GM18508 (cell line): ENCODE data around the gene HSPB6.
"Not testable (repeated sequence)": the region's sequence is repeated elsewhere in the genome, so short reads cannot be mapped to it uniquely, and the experiment has no call there.

Experiments used
- ATAC-seq: cut with Tn5 transposase; IDR thresholded peaks from one replicate; pipeline ENCODE4 v1.9.1; 2021; ENCODE audit warnings: moderate number of reproducible peaks; ENCODE audit not compliant: insufficient read depth, unreplicated experiment

The HSPB6 gene, protein sequence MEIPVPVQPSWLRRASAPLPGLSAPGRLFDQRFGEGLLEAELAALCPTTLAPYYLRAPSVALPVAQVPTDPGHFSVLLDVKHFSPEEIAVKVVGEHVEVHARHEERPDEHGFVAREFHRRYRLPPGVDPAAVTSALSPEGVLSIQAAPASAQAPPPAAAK

DNA sequence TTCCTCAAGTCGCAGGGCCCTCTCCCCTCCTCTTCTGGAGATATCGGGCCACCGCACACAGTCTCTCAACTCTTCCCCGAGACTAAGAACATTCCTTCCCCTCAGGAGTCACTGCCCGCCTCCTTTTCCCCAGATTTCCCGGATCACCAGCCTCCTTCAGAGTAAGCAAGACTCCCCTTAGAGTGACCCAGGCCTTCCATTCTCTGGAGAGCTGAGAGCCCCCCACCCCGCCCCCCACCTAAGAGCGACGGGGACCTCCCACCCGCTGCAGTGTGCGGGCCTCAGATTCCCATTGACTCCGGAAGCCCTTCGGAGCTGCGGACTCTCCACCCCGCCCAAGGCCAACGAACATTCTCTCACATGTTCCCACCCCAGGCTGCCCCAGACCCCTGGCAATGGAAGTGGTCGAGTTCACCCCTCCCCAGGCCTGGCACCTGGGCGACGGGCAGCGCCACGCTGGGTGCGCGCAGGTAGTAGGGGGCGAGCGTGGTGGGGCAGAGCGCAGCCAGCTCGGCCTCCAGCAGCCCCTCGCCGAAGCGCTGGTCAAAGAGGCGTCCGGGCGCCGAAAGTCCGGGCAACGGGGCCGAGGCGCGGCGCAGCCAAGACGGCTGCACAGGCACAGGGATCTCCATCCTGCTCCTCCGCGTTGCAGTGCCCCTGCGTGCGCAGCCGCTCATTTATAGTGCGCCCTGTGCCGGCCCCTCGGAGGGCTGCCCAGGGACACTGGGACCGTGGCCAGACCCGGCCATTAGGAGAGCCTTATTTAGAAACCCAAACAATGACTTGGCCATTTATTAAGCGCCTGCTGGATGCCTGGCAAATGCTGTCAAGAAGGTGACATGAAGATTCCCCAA lies at the start of gene HSPB6:
HSPB6 (minus strand) TSS at position 653 of the 854 bp plus-strand sequence; CDS start at position 632, 21 bp downstream.
- ATAC-seq, result no peak

DNA sequence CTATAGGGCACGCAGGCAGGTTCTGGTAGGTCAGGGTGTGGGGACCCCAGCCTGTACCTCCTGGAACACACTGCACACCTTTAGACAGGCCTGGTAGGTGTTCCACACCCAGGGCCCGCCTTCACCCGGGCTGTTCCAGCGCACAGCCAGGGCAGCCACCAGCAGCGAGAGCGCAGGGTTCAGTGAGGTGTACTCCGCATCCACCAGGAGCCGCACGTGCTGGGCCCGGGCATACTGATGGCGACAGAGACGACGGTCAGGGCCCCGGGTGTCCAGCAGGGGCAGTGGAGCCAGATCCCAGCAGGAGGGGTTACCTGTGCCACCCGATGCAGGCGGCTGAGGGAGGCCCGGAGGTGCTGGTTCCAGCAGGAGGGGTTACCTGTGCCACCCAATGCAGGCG lies 49.8 kb upstream of the HSPB6 start:
- ATAC-seq, result no peak

DNA sequence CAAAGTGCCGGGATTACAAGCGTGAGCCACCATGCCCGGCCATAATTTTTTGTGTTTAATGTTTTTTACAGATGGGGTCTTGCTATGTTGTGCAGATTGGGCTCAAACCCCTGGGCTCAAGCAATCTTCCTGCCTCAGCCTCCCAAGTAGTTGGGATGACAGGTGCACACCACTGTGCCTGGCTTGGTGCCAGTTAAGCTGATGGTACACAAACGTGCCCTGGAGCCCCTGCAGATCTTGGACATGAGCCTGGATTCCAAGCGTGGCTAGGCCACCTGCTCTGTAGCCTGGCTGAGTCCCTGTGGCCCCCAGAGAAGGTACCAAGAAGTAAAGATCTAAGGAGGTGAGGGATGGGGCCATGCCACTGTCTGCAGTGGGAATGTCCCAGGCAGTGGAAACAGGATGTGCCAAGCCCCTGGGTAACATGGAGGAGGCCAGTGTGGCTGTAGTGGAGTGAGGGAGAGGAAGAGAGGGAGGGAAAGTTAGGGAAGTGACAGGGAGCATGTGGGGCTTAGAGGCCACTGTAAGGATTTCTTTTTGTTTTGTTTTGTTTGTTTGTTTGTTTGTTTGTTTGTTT lies 48.8 kb upstream of the HSPB6 start:
- no peak for ATAC-seq

DNA sequence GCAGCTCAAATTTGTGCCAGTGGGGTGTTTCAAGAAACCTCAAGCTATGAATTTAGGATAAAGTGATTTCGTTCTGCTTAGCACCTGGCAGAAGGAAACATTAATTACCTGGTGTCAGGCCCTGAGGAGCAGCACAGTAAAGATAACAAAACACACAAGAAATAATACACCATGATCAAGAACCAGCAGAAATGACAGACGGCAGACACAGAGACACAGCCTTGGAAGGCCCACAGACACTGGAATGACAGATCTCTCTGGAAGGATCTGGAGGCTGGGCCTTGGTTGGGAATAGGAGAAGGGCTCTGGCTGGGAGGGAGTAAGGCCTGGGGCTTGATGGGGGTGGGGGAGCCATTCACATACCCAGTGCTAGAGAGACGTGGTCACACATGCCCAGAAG lies 45.0 kb upstream of the HSPB6 start:
- ATAC-seq, result no peak

DNA sequence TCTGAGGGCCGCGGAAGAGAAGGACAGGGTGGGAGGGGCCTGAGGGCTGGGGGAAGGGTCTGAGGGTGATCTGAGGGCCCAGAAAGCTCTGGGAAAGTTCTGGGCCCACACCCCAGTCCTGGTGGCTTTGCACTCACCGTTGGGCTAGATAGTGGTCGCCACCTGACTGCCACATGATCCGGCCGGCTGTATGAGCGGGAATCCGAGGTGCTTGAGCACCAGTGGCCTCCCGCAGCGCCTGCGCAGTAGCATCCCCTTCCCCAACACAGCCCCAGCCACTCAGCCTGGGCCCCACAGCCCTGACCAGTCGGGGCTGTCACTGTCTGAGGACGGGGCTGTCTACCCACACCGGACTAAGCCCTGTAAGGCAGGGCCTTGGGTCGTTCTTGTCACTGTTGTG lies 40.8 kb upstream of the HSPB6 start:
- ATAC-seq, result no peak

DNA sequence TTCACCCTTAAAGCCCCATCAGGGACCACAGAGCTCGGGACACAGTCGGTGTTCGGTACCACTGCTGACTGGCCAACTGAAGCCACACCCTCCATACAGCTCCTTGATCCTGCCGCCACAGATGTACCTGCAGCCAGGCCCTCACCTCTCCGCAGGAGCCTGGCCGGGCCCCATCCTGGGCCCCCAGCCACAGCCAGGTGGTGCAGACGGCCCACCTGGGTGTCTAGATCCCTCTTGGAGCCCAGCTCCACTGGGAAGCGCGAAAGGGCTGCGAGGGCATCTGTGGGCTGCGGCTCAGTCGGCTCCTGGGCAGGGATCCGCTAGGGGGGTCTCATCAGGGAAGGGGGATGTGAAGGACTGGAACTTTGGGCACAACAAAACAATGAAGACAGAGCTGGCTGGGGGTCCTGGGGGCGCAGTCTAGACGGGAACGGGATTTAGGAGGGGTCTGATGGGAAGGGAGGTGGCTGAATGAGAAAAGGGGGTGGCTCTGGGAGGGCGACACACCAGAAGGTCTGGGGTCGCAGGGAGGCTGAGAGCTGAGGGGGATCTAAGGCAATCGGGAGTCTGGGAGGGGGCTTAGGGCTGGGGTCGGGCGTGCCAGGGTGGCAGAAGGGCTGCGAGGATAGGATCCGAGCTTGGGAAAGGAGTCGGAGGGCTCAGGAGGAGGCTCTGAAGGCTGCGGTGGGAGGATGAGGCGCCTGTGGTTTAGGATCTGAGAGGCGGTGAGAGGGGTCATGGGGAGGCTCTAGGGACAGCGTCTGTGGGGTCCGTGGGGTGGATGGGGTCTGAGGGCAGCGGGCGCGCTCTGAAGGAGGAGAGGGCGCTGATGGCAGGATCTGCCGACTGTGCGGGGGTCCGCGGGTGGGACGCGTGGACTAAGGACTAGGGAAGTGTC lies 40.1 kb upstream of the HSPB6 start:
- ATAC-seq, result no peak

DNA sequence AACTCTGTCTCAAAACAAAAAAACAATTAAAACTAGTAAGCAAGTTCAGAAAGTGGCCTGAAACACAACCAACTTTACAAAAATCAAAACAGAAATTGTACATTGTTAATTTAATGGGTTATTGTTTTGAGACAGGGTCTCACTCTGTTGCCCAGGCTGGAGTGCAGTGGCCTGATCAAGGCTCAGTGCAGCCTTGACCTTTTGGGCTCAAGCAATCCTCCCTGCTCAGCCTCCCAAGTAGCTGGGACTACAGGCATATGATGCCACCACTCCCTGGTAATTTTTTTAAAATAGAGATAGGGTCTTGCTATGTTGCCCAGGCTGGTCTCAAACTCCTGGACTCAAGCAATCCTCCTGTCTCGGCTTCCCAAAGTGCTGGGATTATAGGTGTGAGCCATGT lies 38.7 kb upstream of the HSPB6 start:
- ATAC-seq, result not testable (repeated sequence)

DNA sequence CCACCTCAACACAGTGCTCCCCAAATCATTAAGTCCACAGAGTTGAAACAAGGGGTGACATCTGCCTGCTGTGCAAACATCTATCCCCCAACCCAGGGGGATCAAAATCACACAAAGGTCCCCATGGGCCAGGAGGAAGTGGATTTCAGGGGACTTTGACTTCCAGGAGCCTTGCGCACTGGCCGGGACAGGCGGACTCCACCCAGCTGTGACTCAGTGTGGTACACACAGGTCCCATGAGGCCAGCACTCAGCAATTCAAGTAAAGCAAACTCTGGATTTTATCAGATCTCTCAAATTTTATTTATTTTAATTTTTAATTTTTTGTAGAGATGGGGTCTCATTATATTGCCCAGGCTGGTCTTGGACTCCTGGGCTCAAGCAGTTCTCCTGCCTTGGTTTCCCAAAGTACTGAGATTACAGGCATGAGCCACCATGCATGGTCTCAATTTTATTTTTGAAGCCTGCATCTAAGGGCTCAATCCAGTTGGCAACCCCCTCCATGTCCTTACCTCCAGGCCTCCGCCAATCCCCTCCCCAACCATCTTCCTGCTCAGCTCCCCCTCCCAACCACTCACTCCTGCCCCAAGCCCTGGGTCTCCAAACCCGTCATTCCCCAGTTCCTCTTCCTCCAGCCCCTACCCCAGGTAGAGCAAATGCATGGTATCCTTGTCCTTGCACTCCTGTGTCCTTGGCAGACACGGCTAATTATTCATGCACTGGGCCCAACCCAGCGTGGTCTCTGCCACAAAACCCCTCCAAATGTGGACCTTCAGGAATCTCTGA lies 36.7 kb upstream of the HSPB6 start:
- no peak for ATAC-seq

DNA sequence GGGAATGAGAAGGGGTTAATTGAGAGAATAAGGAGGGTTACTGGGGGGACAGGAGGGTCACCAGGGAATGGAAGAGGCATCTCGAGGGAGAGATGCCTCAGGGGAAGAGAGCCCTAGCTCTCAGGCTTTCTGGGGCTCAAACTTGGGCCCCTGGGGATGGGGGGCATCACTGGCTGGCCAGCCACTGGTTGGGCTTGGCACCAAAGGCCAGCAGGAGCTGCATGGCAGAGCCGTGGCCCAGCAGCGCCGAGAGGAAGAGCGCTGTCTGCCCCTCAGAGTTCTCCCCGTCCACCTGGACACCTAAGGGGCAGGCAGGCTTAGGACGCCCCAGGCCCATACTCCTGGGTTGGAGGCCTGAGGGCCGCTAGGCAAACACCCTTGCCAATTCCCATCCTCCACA lies 36.1 kb upstream of the HSPB6 start:
- ATAC-seq, result no peak

DNA sequence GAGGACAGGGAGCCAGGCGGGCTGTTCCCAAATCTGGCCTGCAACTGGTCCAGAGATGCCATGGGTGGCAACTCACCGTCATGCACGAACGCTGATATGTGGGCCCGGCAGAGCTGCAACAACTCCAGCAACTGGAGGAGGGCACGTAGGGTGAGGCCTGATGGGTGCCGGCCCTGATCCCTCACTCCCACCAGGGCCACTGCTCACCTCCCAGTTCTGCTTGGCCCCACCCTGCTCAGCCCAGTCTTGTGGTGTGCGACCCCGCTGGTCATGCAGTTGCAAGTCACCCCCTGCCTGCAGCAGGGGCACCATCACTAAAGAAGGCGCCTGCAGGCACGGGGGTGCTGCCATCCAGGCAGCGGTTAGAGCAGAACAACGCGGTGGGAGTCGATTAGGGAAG lies 35.5 kb upstream of the HSPB6 start:
- ATAC-seq, result no peak

DNA sequence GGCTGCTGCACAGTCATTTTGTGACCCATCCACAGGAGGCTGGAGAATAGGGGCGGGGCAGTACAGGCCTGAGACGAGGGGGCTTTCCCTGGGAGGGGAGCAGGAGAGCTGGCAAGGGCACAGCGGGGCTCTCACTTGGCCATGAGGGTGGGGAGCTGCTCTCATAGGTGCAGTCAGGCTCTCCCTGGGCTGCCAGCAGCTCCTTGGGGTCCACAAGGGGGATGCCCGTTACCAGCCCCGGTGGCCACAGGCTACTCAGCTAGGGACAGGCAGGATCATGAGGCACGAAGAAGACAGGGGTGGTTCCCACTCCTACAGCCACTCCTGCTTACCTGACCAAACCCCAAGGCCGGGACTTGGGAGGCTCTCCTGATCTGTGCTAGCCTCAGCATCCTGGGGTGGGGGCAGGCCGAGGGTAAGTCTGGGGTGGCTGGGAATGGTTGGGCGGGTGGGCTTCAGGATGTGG lies 35.0 kb upstream of the HSPB6 start:
- no peak for ATAC-seq

DNA sequence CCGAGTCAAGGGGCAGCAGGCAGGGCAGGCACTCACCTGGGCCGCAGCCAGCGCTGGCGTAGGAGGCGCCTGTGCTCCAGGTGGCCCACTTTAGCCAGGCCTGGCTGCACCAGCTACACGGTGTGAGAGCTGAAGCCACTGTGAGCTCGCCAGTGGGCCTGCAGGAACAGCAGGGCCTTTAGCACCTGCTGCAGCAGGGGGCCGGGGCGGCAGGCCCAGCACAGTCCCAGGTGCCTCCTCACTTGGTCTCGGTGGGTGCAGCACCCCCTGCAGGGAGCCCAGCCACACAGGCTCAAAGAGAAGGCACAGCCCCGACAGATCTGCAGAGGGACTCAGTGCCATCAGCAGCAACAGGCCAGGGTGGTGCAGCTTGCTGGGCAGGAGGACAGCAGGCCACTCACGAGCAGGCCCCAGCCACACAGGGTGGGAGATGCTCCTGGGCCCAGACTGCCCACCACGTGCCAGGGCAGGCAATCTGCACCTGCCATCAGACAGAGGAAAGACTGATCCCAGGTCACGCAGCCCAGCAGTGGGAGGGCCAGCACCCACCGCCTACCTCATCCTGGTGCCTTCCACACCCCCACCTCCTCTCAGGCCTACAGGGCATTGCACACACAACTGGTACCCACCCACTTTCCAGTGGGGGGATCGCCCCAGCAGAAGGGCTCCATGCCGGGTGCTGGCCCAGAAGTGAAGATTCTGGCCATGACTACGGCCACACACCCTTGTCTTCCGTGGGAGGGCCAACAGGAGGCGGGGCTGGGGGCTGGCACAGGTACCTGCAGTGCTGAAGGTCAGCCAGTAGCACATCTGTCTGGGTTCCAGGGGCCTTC lies 34.4 kb upstream of the HSPB6 start:
- no peak for ATAC-seq

DNA sequence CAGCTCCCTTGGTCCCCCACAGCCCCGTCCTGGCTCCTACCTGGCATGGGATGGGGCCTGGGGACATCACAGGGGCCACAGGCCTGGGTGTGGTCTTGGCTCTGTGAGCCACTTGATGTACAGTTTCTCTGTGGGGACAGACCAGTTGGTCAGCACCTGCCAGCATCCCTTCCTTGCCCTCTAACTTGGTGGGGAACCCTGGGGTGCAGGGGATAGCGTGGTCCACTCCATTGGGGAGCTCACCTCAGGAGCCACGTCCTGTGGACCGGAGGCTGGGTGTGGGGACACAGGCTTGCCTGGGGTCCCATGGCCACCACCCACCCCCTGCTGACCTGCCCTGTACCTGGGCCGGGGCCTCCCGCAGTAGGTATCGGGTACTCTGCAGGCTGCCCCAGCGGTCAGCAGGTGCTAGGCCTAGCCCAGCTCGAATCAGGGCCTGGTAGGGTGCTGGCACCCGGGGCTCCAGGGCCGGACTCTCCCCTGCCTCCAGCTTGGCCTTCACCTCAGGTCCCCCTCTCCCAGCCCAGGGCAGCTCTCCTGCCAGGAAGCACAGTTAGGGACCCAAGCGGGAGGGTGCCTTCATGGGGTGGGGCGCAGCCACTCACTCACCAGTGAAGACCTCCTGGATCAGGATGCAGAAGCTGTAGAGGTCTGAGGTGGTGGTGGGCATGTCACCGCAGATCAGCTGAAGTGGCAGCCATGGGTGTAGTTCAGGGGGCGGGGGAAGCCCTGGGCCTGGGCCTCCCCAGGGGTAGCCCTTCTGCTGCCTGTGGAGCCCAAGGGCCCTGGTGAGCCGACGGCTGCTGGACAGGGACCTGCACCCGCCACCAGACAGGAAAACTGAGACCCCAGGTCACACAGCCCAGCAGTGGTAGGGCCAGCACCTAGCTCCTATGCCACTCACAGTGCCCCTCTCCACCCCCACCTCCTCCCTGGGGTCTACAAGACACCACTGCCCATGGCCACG lies 33.4 kb upstream of the HSPB6 start:
- no peak for ATAC-seq

DNA sequence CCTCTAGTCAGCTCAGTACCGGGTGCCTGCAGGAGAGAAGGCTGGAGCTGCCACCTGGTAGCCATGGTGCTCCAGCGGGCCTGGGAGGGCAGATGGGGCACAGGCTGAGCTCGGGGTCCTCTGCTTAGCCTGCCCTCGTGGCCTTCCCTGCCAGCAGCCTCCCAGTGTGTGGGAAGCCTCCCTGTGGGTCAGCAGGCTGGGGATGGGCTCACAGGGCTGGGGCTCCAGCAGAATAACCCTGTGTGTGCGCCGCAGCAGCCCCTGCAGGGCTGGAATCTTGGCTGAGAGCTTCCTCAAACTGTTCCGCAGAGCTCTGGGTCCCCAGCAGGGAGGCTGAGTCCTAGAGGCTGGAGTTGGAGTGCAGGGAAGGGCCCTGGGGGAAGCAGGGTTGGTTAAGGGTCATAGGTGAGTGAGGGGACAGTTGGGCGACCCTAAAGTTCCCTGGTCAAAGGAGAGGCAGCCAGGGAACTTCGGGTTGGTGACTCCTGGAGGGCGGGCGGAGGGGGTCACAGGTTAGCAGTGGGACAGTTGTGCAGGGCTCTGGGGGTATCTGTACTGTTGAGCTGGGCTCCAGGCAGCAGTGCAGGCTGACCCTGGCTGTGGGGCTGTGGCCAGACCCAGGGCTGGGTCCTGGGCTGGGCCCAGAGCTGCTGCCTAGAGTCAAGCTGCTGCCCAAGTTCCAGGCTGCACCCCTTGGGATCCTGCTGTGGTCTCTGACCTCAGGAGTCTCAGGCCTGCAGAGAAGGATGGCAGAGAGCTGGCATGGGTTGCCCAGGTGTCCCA lies 32.6 kb upstream of the HSPB6 start:
- no peak for ATAC-seq

DNA sequence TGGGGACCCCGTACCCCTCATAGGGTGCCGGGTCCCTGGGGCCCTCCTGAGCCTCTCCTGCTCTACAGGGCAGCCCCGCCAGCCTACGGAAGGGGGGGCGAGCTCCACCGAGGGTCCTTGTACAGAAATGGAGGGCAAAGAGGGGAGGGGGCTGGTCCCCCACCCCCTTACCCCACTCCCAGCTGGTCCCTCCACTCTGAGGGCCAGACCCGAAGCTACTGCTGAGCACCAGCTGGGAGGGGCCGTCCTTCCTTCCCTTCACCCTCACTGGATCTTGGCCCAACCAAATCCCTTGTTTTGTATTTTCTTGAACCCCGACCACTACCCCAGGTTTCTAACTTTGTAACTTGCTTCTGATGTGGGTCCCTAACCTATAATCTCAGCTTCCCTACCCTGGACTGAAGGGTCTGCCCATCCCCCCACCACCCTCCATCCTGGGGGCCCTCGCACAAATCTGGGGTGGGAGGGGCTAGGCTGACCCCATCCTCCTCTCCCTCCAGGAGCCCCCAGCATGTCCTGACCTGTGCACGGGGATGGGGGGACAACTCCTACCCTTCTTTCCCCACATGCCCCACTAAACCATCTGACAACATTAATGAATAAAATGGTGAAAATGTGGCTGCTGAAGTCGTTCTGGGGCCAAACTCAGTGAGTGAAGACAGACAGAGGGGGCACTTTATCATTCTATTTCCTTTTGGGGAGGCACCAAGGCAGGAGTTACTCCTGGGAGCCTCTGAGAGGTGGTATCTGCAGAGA lies 31.6 kb upstream of the HSPB6 start:
- ATAC-seq, result no peak

DNA sequence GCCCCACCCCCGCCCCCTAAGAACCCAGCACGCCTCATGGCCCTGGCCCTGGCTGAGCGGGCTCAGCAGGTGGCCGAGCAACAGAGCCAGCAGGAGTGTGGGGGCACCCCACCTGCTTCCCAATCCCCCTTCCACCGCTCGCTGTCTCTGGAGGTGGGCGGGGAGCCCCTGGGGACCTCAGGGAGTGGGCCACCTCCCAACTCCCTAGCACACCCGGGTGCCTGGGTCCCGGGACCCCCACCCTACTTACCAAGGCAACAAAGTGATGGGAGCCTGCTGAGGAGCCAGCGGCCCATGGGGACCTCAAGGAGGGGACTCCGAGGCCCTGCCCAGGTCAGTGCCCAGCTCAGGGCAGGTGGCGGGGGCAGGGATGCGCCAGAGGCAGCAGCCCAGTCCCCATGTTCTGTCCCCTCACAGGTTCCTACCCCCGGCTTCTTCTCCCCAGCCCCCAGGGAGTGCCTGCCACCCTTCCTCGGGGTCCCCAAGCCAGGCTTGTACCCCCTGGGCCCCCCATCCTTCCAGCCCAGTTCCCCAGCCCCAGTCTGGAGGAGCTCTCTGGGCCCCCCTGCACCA lies 30.5 kb upstream of the HSPB6 start:
- no peak for ATAC-seq
